SU-DHL-6 (cell line): ENCODE data around the gene MRPS6.

ENCODE experiments used
- H2AFZ ChIP-seq: fragments of 200-600 bp; sonication (generic); 2 replicates; pipeline ENCODE4 v1.6.1; 2014; ENCODE audit warnings: low read depth, mild to moderate bottlenecking, moderate library complexity, mixed read lengths, antibody characterized with exemption, low read length; ENCODE audit not compliant: severe bottlenecking
- H3F3A ChIP-seq: fragments of 200-600 bp; shearing (Covaris generic); 2 replicates; pipeline ENCODE4 v1.6.0; 2016; ENCODE audit warnings: antibody characterized with exemption, mild to moderate bottlenecking; ENCODE audit not compliant: insufficient read depth
- H3K27ac ChIP-seq: fragments of 200-600 bp; sonication (generic); 2 replicates; pipeline ENCODE4 v1.5.1; 2016; ENCODE audit warnings: low read depth, mild to moderate bottlenecking, low read length, moderate library complexity, mixed read lengths
- H3K27me3 ChIP-seq: fragments of 200-600 bp; sonication (generic), shearing (Covaris generic); 2 replicates; pipeline ENCODE4 v1.6.0; 2014; ENCODE audit warnings: mild to moderate bottlenecking, low read length
- H3K36me3 ChIP-seq: fragments of 200-600 bp; sonication (generic); 2 replicates; pipeline ENCODE4 v1.6.1; 2014; ENCODE audit warnings: mild to moderate bottlenecking, low read length, mixed read lengths
- H3K4me2 ChIP-seq: fragments of 300-600, 200-600 bp; shearing (Covaris generic), sonication (generic); 2 replicates; pipeline ENCODE4 v1.6.0; 2014; ENCODE audit warnings: low read length, low read depth, mild to moderate bottlenecking; ENCODE audit not compliant: poor library complexity, severe bottlenecking
- H3K4me3 ChIP-seq: fragments of 200-600 bp; sonication (generic); 2 replicates; pipeline ENCODE4 v1.5.1; 2014; ENCODE audit warnings: antibody characterized with exemption, low read length, mild to moderate bottlenecking, mixed read lengths; ENCODE audit not compliant: insufficient read depth, poor library complexity, severe bottlenecking
- H3K79me2 ChIP-seq: fragments of 200-600 bp; sonication (generic); 2 replicates; pipeline ENCODE4 v1.6.1; 2014; ENCODE audit warnings: mild to moderate bottlenecking, low read length, moderate library complexity; ENCODE audit not compliant: insufficient read depth
- H3K9ac ChIP-seq: fragments of 200-600 bp; sonication (generic); 2 replicates; pipeline ENCODE4 v1.7.0; 2014; ENCODE audit warnings: mild to moderate bottlenecking, low read length
- H3K9me2 ChIP-seq: fragments of 200-600 bp; sonication (generic); replicated peaks from 2 replicates; pipeline ENCODE4 v1.6.1; 2014; ENCODE audit warnings: low read length; ENCODE audit not compliant: insufficient read depth
- H3K9me3 ChIP-seq: fragments of 200-600 bp; sonication (generic); 2 replicates; pipeline ENCODE4 v1.6.1; 2014; ENCODE audit warnings: low read length, mixed read lengths; ENCODE audit not compliant: insufficient read depth
- H4K20me1 ChIP-seq: fragments of 200-600 bp; sonication (generic); 2 replicates; pipeline ENCODE4 v1.6.1; 2014; ENCODE audit warnings: low read depth, mild to moderate bottlenecking, antibody characterized with exemption, low read length, moderate library complexity, mixed read lengths
- EZH2phosphoT487 ChIP-seq: fragments of 200-600 bp; sonication (generic), shearing (Covaris generic); conservative IDR thresholded peaks from 2 replicates; pipeline ENCODE4 v1.6.1; 2018; ENCODE audit warnings: mild to moderate bottlenecking, antibody characterized with exemption, low read length, moderate library complexity, mixed read lengths
- TF ChIP-seq, protein P1 (sequence below): fragments of 200-600 bp; sonication (generic); IDR thresholded peaks from one replicate; pipeline ENCODE4 v1.5.1; 2017; ENCODE audit warnings: antibody characterized with exemption, mild to moderate bottlenecking, low read length, moderate library complexity; ENCODE audit not compliant: insufficient read depth, poor library complexity, severe bottlenecking

MRPS6 gene

DNA sequence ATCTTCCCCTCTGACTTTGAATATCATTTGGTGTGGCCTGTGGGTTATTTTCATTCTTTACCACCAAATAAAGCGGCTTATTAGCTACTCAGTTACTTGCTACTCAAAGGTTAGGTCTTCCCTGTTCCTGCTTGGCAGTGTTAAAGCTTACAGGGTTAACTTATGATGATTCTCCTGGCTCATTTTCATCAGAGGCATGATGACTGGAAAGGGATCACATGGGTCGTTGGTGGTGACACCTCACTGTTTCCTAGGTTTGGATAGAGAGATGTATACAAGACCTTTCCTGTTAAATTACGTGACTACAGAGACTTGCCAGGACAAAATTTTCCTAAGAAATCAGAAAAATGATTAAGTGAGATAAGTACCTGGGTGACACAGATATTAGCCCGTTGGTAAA is 27.4 kb downstream of the MRPS6 start:
- Histone ChIP-seq H3K36me3 (no peaks in the 10 kb centered on the region), H3K27ac (no peak overlapping the region), H3F3A (no peaks in the 10 kb centered on the region), H3K4me2 (no peak overlapping the region), H3K9me2 (no peaks in the 10 kb centered on the region), H2AFZ (no peak overlapping the region), H3K9ac (no peak overlapping the region), H3K27me3 (no peaks in the 10 kb centered on the region), H3K79me2 (peaks cover 63% of the 10 kb centered on the region), H4K20me1 (no peaks in the 10 kb centered on the region), H3K4me3 (no peak overlapping the region), H3K9me3 (no peaks in the 10 kb centered on the region)
- TF ChIP-seq, protein P1, sequence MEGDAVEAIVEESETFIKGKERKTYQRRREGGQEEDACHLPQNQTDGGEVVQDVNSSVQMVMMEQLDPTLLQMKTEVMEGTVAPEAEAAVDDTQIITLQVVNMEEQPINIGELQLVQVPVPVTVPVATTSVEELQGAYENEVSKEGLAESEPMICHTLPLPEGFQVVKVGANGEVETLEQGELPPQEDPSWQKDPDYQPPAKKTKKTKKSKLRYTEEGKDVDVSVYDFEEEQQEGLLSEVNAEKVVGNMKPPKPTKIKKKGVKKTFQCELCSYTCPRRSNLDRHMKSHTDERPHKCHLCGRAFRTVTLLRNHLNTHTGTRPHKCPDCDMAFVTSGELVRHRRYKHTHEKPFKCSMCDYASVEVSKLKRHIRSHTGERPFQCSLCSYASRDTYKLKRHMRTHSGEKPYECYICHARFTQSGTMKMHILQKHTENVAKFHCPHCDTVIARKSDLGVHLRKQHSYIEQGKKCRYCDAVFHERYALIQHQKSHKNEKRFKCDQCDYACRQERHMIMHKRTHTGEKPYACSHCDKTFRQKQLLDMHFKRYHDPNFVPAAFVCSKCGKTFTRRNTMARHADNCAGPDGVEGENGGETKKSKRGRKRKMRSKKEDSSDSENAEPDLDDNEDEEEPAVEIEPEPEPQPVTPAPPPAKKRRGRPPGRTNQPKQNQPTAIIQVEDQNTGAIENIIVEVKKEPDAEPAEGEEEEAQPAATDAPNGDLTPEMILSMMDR, result no peak
- TF ChIP-seq EZH2phosphoT487, result no peak

DNA sequence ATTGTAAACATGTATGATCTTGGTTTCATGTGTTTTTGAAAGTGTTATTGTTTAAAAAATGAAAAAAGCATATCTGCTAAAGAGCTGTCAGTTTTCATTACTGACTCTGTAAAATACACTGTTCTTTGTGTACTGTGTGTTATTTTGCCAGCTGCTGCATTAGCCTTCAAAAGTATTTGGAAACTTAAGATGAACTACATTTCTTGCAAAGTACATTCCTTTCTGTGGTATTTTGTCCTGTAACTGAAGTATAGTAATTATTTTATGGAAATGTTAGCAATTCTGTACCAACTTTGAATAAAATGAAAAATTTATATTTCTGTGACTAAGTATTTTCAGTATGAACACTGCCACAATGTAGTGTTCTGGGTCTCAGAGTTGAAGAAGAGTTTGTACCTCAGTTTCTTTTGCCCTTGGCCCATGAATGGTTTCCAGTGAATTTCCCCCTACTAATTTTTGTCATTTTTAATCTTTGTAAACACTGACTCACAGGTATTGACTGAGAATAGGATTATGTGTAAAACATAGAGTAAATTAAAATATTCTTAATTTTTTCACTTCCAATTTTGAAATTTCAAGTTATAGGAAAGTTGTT is 32.7 kb downstream of the MRPS6 start:
- H3F3A ChIP-seq, result no peaks in the 10 kb centered on the region
- no peaks in the 10 kb centered on the region for H3K27me3 ChIP-seq
- no peak for TF ChIP-seq EZH2phosphoT487
- TF ChIP-seq, protein P1, result no peak
- no peak overlapping the region for H3K4me2 ChIP-seq
- no peak overlapping the region for H3K4me3 ChIP-seq
- no peaks in the 10 kb centered on the region for H4K20me1 ChIP-seq
- no peak overlapping the region for H3K27ac ChIP-seq
- no peak overlapping the region for H3K9ac ChIP-seq
- no peak overlapping the region for H2AFZ ChIP-seq
- no peaks in the 10 kb centered on the region for H3K36me3 ChIP-seq
- no peaks in the 10 kb centered on the region for H3K9me2 ChIP-seq
- H3K79me2 ChIP-seq, result peaks cover 17% of the 10 kb centered on the region; the same call in 1 of the 2 replicates
- no peaks in the 10 kb centered on the region for H3K9me3 ChIP-seq

DNA sequence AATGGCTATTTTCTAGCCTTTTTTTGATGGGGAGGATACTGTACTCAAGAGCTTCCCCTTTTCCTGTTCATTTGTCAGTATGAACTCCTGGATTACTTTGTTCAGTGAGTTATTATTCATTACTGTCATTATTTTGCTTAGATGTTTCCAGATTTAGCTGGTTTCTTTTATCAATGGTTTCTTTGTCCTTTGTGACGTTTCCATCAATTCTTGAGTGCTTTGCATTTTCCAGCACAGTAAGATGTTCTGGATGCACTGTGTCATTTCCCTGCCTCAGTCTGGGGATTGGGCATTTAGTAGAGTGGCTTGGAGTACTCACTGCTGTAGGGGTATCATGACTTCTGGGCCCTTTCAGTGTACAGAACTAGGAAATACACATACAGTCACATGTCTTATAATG is 34.2 kb downstream of the MRPS6 start:
- no peak overlapping the region for H3K27ac ChIP-seq
- no peaks in the 10 kb centered on the region for H3K9me2 ChIP-seq
- no peak overlapping the region for H3K4me3 ChIP-seq
- no peak overlapping the region for H3K4me2 ChIP-seq
- H3K9ac ChIP-seq, result no peak overlapping the region
- H2AFZ ChIP-seq, result no peak overlapping the region
- no peaks in the 10 kb centered on the region for H3K9me3 ChIP-seq
- no peaks in the 10 kb centered on the region for H4K20me1 ChIP-seq
- H3K27me3 ChIP-seq, result no peaks in the 10 kb centered on the region
- H3K79me2 ChIP-seq, result peaks cover 5% of the 10 kb centered on the region; the same call in 1 of the 2 replicates
- TF ChIP-seq EZH2phosphoT487, result no peak
- TF ChIP-seq, protein P1, result no peak
- H3F3A ChIP-seq, result no peaks in the 10 kb centered on the region
- H3K36me3 ChIP-seq, result no peaks in the 10 kb centered on the region
